NB4 (cell line): ENCODE results near the gene RARG.

ENCODE experiments used
- CTCF ChIP-seq: IDR thresholded peaks from one replicate; pipeline ENCODE4 v1.5.1; 2012; ENCODE audit warnings: low read depth, low read length
- MAX ChIP-seq: IDR thresholded peaks from 2 replicates; pipeline ENCODE4 v1.6.1; 2011; ENCODE audit warnings: low read depth, low read length
- POLR2A ChIP-seq: IDR thresholded peaks from 2 replicates; pipeline ENCODE4 v1.6.1; 2011; ENCODE audit warnings: mild to moderate bottlenecking; ENCODE audit not compliant: insufficient read length; ENCODE audit errors: extremely low read depth

GRCh38 chr12:53227341-53227740 is 4.7 kb downstream of the RARG start:
- TF ChIP-seq POLR2A (no peak), CTCF (no peak), MAX (no peak)
